Muscle of leg (tissue), 11 donors: Measurements from ENCODE around the gene NTSR1. TPM values are rescaled to one million over a fixed set of nuclear protein-coding genes. Genes with fewer than 3 reads are reported as not detected.

Experiments used
- DNase-seq: peaks from one replicate; pipeline ENCODE4 v3.0.0; 2013
- H3K27ac ChIP-seq: one replicate; pipeline ENCODE4 v1.5.1; 2013; ENCODE audit warnings: mild to moderate bottlenecking, low read length, control low read depth
- H3K27me3 ChIP-seq: one replicate; pipeline ENCODE4 v1.6.1; 2013; ENCODE audit warnings: low read length; ENCODE audit not compliant: control insufficient read depth, insufficient read depth
- H3K36me3 ChIP-seq: one replicate; pipeline ENCODE4 v1.6.1; 2013; ENCODE audit warnings: low read length; ENCODE audit not compliant: control insufficient read depth, insufficient read depth
- H3K4me1 ChIP-seq: one replicate; pipeline ENCODE4 v1.6.1; 2013; ENCODE audit warnings: low read length; ENCODE audit not compliant: control insufficient read depth, insufficient read depth
- H3K4me3 ChIP-seq: one replicate; pipeline ENCODE4 v1.5.1; 2013; ENCODE audit warnings: low read length, control low read depth
- H3K9me3 ChIP-seq: replicated peaks from 2 replicates; pipeline ENCODE4 v1.6.1; 2013; ENCODE audit warnings: low read depth, low read length; ENCODE audit not compliant: control insufficient read depth
- WGBS: methylation state at CpG from one replicate; pipeline ENCODE4 v1.1.5; 2013; ENCODE audit warnings: missing lambda C conversion rate; ENCODE audit not compliant: insufficient coverage; 5-methylcytosine and 5-hydroxymethylcytosine counted together
- polyA plus RNA-seq, 8 donors: library from polyadenylated mRNA; unstranded; fragments of 120-200 nt; gene quantifications; one replicate each; pipeline versions ENCODE4 v1.2.1 to v1.2.3, GENCODE V29; 2013; ENCODE audit warnings: inconsistent platforms in 1 of 8, low replicate concordance in 1 of 8; ENCODE audit not compliant: insufficient read length in 8 of 8, insufficient read depth in 1 of 8
- total RNA-seq: library from RNA; stranded (reverse); fragments of 120-200 nt; gene quantifications from one replicate; pipeline ENCODE4 v1.2.4, GENCODE V29; 2013

The NTSR1 gene
- total and polyA plus RNA-seq, 9 donors = 0.04 to 0.27 (median 0.18) TPM

- peak; percentile 56 for DNase-seq
- peaks cover 29% of the 10 kb centered on the region for H3K27me3 ChIP-seq
- no peak overlapping the region for H3K27ac ChIP-seq
- no peak overlapping the region for H3K4me3 ChIP-seq
- H3K4me1 ChIP-seq = peaks cover 15% of the 10 kb centered on the region
- H3K9me3 ChIP-seq = no peaks in the 10 kb centered on the region
- WGBS = 36% methylated on average over 14 of the region's 27 CpGs
- H3K36me3 ChIP-seq = no peaks in the 10 kb centered on the region
These were observed 22.7 kb upstream of the NTSR1 start for GRCh38 chr20:62685781-62686555.

- Histone ChIP-seq H3K4me3 (no peak overlapping the region), H3K27me3 (peaks cover 25% of the 10 kb centered on the region), H3K4me1 (peaks cover 21% of the 10 kb centered on the region), H3K36me3 (no peaks in the 10 kb centered on the region), H3K9me3 (no peaks in the 10 kb centered on the region), H3K27ac (no peak overlapping the region)
- no peak for DNase-seq
- 89% methylated on average over 28 of the region's 37 CpGs for WGBS
These were observed 21.5 kb upstream of the NTSR1 start for GRCh38 chr20:62686869-62687830.

- Histone ChIP-seq H3K4me1 (peaks cover 27% of the 10 kb centered on the region), H3K4me3 (no peak overlapping the region), H3K36me3 (no peaks in the 10 kb centered on the region), H3K9me3 (no peaks in the 10 kb centered on the region), H3K27ac (no peak overlapping the region), H3K27me3 (peaks cover 17% of the 10 kb centered on the region)
- DNase-seq = no peak
- 90% methylated on average over 10 of the region's 11 CpGs for WGBS
These were observed 20.6 kb upstream of the NTSR1 start for GRCh38 chr20:62688083-62688482.

DNA sequence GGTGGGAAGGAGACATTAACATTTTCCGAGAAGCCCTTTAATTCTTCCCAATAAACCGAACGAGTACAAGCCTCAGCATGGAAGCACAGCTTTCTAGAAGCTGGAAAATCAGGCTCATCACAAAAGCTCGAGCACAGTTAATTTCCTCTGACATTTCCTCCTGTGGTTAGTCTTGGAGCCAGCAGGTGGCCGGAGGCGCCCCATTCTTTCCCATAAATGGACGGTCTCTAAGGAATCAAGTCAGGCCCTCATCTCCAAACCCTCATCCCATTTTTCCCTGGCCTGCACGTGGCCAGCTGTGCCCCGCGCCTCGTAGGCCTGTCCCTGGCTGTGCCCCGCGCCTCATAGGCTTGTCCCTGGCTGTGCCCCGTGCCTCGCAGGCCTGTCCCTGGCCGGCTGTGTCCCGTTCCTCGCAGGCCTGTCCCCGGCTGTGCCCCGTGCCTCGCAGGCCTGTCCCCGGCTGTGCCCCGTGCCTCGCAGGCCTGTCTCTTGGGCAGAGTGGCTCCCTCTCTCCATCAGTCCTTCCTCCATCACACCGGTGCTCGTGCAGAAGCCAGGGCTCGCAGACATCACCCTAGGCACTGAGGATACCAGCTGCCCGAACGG is 19.7 kb upstream of the NTSR1 start:
- peak; percentile 29 for DNase-seq
- Histone ChIP-seq H3K4me1 (peaks cover 31% of the 10 kb centered on the region), H3K9me3 (no peaks in the 10 kb centered on the region), H3K4me3 (no peak overlapping the region), H3K36me3 (no peaks in the 10 kb centered on the region), H3K27me3 (peaks cover 16% of the 10 kb centered on the region), H3K27ac (no peak overlapping the region)
- WGBS = 62% methylated on average over 27 of the region's 29 CpGs

DNA sequence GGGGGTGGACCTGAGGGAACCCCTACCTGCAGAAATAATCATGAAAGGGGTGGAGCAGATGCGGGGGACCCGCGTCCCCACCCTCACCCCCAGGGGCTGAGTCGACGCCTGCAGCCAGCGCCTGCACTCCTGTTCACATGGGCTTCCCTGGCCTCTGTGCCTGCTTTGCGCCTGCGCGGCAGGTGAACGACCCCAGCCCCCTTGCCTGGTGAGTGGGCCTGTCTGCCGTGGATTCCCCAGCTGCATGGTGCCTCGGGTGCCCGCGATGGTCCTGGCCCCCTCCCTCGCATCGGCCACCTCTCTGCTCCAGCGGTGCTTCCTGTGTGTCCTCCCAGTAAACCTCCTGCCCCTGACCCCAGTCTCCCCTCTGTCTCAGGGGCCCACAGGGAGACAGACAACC is 18.8 kb upstream of the NTSR1 start:
- H3K36me3 ChIP-seq = no peaks in the 10 kb centered on the region
- 78% methylated on average over 14 of the region's 17 CpGs for WGBS
- H3K9me3 ChIP-seq = no peaks in the 10 kb centered on the region
- no peak for DNase-seq
- H3K4me3 ChIP-seq = no peak overlapping the region
- H3K27ac ChIP-seq = no peak overlapping the region
- H3K4me1 ChIP-seq = peaks cover 31% of the 10 kb centered on the region
- H3K27me3 ChIP-seq = peaks cover 13% of the 10 kb centered on the region

GRCh38 chr20:62690261-62690820 is 18.3 kb upstream of the NTSR1 start:
- Histone ChIP-seq H3K27ac (no peak overlapping the region), H3K4me1 (peaks cover 31% of the 10 kb centered on the region), H3K4me3 (no peak overlapping the region), H3K9me3 (no peaks in the 10 kb centered on the region), H3K36me3 (no peaks in the 10 kb centered on the region), H3K27me3 (peaks cover 13% of the 10 kb centered on the region)
- DNase-seq = no peak
- WGBS = 44% methylated on average over 8 of the region's 17 CpGs

GRCh38 chr20:62691487-62691886 is 17.1 kb upstream of the NTSR1 start:
- Histone ChIP-seq H3K27me3 (peaks cover 12% of the 10 kb centered on the region), H3K9me3 (no peaks in the 10 kb centered on the region), H3K27ac (no peak overlapping the region), H3K4me1 (peaks cover 23% of the 10 kb centered on the region), H3K4me3 (no peak overlapping the region), H3K36me3 (no peaks in the 10 kb centered on the region)
- DNase-seq = no peak
- WGBS = 66% methylated on average over 15 of the region's 15 CpGs

- Histone ChIP-seq H3K27me3 (peaks cover 12% of the 10 kb centered on the region), H3K4me3 (no peak overlapping the region), H3K9me3 (no peaks in the 10 kb centered on the region), H3K27ac (no peak overlapping the region), H3K36me3 (no peaks in the 10 kb centered on the region), H3K4me1 (peaks cover 20% of the 10 kb centered on the region)
- 60% methylated on average over 2 of the region's 8 CpGs for WGBS
- DNase-seq = peak; percentile 71
These were observed 16.5 kb upstream of the NTSR1 start for GRCh38 chr20:62692176-62692575.

DNA sequence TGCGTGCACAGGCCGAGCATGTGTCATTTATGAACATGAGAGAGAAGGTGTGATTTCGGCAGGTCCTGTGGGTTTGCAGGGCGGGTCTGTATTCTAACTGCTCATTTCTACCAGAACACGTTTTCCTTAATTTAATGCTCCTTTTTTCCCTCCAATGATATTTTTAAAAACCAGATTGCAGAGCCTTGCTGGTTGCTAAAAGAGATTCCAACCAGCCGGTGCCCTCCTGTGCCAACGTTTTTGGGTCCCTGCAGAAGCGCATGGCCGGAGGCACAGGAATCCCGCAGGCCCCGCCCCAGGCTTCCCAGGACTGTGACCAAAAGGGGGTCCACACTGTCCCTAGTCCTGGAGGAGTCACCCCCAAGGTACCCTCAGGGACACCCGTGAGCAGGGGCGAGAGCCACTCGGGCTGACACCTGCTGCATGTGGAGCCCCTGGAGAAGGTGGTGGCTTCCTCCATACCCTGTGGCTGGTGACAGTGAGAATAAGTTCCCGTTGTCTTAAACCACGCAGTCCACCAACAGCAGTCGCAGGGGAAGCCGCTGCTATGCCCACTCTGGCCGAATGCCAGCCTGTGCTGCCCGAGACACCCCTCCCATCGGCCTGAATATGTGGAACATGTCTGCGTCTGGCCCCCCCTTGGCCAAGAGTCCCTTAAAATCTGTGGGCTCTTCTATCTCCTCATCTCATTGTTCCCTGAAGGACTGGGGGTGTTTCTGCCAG is 15.7 kb upstream of the NTSR1 start:
- DNase-seq = no peak
- Histone ChIP-seq H3K4me1 (peaks cover 27% of the 10 kb centered on the region), H3K27me3 (peaks cover 12% of the 10 kb centered on the region), H3K4me3 (no peak overlapping the region), H3K27ac (no peak overlapping the region), H3K36me3 (no peaks in the 10 kb centered on the region), H3K9me3 (no peaks in the 10 kb centered on the region)
- WGBS = 79% methylated on average over 19 of the region's 22 CpGs
